ENCODE measurements around the gene RCBTB2.

- TF ChIP-seq CTCF (IDR thresholded peaks at IDR 0.05; ENCODE audit: low read depth, low read length, poor library complexity, severe bottlenecking) (no peak), EZH2phosphoT487 (IDR thresholded peaks at IDR 0.05; ENCODE audit: borderline replicate concordance, low read length) (no peak)
Observed at GRCh38 chr13:48527955-48528354, 4.9 kb downstream of the RCBTB2 start.

All from DOHH2 (cell line).